ENCODE results near the gene UVRAG. TPM values are rescaled to one million over a fixed set of nuclear protein-coding genes. Genes with fewer than 3 reads are reported as not detected.

The UVRAG gene
- total RNA-seq, 2 donors from 2014 or later: 10.9 to 31.0 TPM

GRCh38 chr11:75782540-75783263 is 32.3 kb upstream of the UVRAG start:
- DNase-seq (no peak), ATAC-seq (no peak)
- Histone ChIP-seq H3K36me3 (replicated peaks in 1 of 2; ENCODE audit: insufficient read depth in 1 of 2, low read depth in 2 of 2) (no peaks in the 10 kb centered on the region), H3K4me3 (no peak overlapping the region), H3K27ac (no peak overlapping the region), H3K9me3 (no peaks in the 10 kb centered on the region), H3K4me1 (peaks cover 25% of the 10 kb centered on the region), H3K27me3 (no peaks in the 10 kb centered on the region)
- TF ChIP-seq, protein P1, sequence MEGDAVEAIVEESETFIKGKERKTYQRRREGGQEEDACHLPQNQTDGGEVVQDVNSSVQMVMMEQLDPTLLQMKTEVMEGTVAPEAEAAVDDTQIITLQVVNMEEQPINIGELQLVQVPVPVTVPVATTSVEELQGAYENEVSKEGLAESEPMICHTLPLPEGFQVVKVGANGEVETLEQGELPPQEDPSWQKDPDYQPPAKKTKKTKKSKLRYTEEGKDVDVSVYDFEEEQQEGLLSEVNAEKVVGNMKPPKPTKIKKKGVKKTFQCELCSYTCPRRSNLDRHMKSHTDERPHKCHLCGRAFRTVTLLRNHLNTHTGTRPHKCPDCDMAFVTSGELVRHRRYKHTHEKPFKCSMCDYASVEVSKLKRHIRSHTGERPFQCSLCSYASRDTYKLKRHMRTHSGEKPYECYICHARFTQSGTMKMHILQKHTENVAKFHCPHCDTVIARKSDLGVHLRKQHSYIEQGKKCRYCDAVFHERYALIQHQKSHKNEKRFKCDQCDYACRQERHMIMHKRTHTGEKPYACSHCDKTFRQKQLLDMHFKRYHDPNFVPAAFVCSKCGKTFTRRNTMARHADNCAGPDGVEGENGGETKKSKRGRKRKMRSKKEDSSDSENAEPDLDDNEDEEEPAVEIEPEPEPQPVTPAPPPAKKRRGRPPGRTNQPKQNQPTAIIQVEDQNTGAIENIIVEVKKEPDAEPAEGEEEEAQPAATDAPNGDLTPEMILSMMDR (IDR thresholded peaks at IDR 0.05): no peak
- TF ChIP-seq POLR2A (IDR thresholded peaks at IDR 0.05): no peak
- 97 to 100% methylated on average over 2 to 4 of the region's 4 CpGs for WGBS, 2 donors
- intact Hi-C loops (cut with DNase I): no loop called here

DNA sequence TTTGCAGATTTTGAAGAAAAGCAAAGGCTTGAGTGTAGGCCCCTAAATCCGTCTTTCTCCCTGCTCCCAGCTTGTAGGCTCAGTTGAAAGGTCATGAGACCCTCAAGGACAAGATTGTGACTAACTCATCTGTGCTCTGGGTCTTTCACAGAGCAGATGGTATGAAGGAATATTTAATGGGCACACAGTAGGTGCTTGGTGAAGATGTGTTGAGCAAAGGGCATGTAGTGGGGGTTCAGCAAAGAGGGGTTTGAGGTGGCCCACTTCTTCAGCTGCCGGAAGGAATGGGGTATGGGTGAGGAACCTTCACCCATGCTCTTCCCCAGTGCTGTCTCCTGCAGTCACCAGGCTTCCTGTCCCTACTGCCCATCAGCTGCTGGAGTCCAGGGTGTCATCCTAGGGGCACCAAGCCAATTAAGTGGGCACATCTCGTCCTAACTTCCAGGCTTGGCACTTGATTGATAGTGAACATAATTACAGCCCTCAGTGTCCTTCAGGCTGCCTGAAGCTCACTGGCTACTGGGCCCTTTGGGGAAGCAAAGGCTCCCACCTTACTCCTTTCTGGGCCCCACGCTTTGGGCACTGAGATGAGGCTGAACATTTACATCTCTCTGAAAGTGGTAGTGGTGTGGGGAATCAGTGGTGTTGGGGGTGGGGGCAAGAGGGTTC is 31.5 kb upstream of the UVRAG start:
- Histone ChIP-seq H3K36me3 (replicated peaks in 1 of 2; ENCODE audit: insufficient read depth in 1 of 2, low read depth in 2 of 2) (no peaks in the 10 kb centered on the region), H3K9me3 (no peaks in the 10 kb centered on the region), H3K4me3 (no peak overlapping the region), H3K27ac (no peak overlapping the region), H3K27me3 (no peaks in the 10 kb centered on the region), H3K4me1 (peaks cover 25% of the 10 kb centered on the region)
- intact Hi-C loops (cut with DNase I): no loop called here
- no peak for ATAC-seq
- no peak for DNase-seq
- TF ChIP-seq, protein P1 (IDR thresholded peaks at IDR 0.05): no peak
- no peak for TF ChIP-seq POLR2A (IDR thresholded peaks at IDR 0.05)
- 85 to 91% methylated on average over 4 of the region's 4 CpGs for WGBS, 2 donors

DNA sequence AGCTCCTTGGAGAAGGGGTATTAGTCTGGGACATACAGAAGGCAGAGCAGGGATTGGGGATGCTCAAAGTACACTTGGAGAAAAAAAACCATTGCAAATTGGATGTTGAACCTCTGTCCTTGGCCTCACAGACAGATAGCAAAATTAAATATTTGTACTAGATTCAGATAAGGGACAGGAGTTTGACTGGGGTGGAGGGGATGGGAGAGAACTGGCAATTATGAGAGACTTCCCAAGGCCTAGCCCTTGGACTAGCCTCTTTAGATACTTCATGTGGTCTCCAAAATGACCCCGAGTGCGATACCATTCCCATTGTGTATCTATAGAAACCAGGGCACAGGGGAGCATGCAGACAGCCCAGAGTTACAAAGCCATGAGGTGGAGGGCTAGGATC is 30.9 kb upstream of the UVRAG start:
- intact Hi-C loops (cut with DNase I): no loop called here
- ATAC-seq (no peak), DNase-seq (no peak)
- WGBS, 2 donors: 66 to 81% methylated on average over 2 of the region's 2 CpGs
- Histone ChIP-seq H3K27ac (no peak overlapping the region), H3K4me1 (peaks cover 25% of the 10 kb centered on the region), H3K36me3 (replicated peaks in 1 of 2; ENCODE audit: insufficient read depth in 1 of 2, low read depth in 2 of 2) (no peaks in the 10 kb centered on the region), H3K4me3 (no peak overlapping the region), H3K27me3 (no peaks in the 10 kb centered on the region), H3K9me3 (no peaks in the 10 kb centered on the region)
- TF ChIP-seq, protein P1 (IDR thresholded peaks at IDR 0.05): no peak
- no peak for TF ChIP-seq POLR2A (IDR thresholded peaks at IDR 0.05)

GRCh38 chr11:75784506-75784905 is 30.5 kb upstream of the UVRAG start:
- intact Hi-C loops (cut with DNase I): no loop called here
- TF ChIP-seq, protein P1 (IDR thresholded peaks at IDR 0.05): no peak
- no peak for TF ChIP-seq POLR2A (IDR thresholded peaks at IDR 0.05)
- DNase-seq (no peak), ATAC-seq (no peak)
- Histone ChIP-seq H3K36me3 (replicated peaks in 1 of 2; ENCODE audit: insufficient read depth in 1 of 2, low read depth in 2 of 2) (no peaks in the 10 kb centered on the region), H3K27ac (no peak overlapping the region), H3K4me1 (peaks cover 25% of the 10 kb centered on the region), H3K4me3 (no peak overlapping the region), H3K9me3 (no peaks in the 10 kb centered on the region), H3K27me3 (no peaks in the 10 kb centered on the region)
- WGBS, 2 donors: 78 to 89% methylated on average over 1 of the region's 1 CpG
